GM23248 (cell line): ENCODE data around the gene TMEM131.

Source experiments
- EZH2 ChIP-seq: fragments of 200-600 bp; sonication (generic); IDR thresholded peaks from 2 replicates; pipeline ENCODE4 v1.6.1; 2018; ENCODE audit warnings: antibody characterized with exemption, mild to moderate bottlenecking; ENCODE audit not compliant: insufficient read depth, poor library complexity, severe bottlenecking
- EZH2phosphoT487 ChIP-seq: fragments of 200-600 bp; sonication (generic); IDR thresholded peaks from 2 replicates; pipeline ENCODE4 v1.6.1; 2018; ENCODE audit warnings: antibody characterized with exemption, moderate library complexity, mild to moderate bottlenecking, low read depth; ENCODE audit not compliant: insufficient read depth

DNA sequence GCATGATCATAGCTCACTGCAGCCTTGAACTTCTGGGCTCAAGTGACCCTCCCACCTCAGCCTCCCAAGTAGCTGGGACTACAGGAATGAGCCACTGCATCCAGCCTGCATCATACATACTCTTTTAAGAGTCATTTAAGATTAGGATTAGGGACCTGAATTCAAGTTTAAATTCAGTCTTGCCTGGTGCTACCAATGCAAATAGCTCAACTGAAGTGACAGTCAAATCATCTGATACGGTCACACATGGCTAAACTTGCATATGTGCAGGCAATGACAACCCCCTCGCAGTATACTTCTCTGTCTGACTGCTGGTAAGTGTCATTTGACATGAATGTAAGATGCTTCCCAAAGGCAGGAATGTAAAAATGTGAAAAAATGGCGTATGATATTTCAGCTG lies 31.8 kb upstream of the TMEM131 start:
- no peak for TF ChIP-seq EZH2
- no peak for TF ChIP-seq EZH2phosphoT487
